ENCODE data around the gene FBXL4.

The FBXL4 gene

DNA sequence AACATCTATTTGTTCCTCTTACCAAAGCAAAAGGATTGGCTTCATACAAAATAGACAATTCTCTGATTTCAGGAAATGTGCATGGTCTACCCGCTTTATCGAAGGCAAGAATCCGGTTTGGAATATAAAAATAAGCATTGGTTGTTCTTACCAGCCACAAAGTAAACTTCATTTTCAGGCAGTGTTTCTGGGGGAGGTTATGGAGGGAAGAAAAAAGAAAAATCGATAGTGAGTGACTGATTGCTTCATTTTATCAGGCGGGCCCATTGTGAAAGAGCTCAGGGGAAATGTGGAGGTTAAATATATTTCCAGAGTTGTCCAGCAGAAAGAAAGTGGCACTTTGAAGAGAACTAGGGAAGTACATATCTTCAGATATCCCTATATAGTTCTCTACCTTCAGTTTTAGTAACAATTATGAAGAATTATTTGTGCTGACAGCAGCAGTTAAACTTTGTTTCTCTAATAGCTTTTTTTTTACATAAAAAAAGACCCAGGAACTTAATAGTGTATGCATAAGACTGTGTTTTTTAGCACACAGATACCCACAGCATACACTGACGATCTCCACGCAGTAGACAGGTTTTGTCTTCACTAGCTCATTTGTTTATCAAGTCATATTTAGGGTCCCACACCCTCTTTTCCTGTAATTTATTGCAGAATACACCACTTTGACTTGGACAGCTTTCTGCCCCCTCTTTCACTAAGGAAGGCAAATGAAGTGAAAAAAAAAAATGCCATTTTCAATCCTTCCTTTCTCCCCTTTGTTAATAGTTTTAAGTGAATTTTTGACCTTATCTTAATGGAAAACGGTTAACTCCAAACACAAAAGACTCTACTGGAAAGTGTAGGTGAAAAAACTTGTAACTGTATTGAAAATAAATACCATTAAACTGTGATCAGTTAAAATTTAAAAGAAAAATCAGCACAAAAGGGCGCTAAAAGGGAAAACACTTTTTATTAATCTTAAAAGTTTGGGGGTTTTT, 110.5 kb downstream of the FBXL4 start:
- Histone ChIP-seq H3K9ac (ENCODE audit: low read length) (no peak overlapping the region), H3K27me3 (ENCODE audit: control insufficient read depth, insufficient read depth, low read length) (peaks cover 91% of the 10 kb centered on the region), H3K27ac (ENCODE audit: low read length) (no peak overlapping the region), H3K9me3 (ENCODE audit: control insufficient read depth, low read depth, low read length) (no peaks in the 10 kb centered on the region), H3K36me3 (ENCODE audit: control insufficient read depth, low read depth, low read length) (no peaks in the 10 kb centered on the region), H3K4me3 (ENCODE audit: low read length) (peak overlapping the region; percentile 67), H3K4me1 (ENCODE audit: control insufficient read depth, low read depth, low read length) (peaks cover 34% of the 10 kb centered on the region)

DNA sequence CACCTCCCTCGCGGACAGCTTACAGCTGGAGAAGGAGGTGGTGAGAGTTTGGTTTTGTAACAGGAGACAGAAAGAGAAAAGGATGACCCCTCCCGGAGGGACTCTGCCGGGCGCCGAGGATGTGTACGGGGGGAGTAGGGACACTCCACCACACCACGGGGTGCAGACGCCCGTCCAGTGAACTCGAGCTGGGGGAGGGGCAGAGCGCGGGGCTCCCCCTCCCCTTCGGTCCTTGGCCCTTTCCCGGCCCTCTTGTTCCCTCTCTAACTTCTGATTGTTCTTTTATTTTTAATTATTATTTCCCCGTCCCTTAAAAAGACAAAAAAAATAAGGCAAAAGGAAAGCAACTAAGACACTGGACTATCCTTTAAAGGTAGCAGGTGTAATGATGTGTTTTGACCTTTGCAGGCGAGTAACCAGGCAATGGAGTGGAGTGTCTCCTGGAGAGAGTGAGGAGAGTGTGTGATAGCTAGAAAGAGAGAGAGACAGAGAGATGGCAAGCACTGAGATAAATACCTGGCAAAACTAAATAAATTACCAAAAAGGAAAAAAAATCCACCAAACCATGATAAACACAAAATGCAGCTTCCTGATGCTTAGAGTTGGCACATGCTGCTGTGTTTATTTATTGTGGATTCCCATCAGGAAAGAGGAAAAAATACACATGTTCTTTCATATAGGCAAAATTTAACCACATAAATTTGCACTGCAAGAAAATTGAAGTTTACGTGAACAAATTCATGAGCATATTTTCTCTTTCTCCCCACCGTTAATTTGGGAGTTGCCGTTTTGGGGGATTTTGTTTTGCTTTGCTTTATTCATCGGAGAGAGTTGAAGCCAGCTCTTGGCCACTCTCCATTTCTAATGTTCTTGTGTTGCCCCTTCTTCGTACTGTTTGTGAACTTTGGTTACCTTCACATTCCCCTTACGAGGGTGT, 111.5 kb downstream of the FBXL4 start:
- Histone ChIP-seq H3K9me3 (ENCODE audit: control insufficient read depth, low read depth, low read length) (no peaks in the 10 kb centered on the region), H3K27ac (ENCODE audit: low read length) (no peak overlapping the region), H3K36me3 (ENCODE audit: control insufficient read depth, low read depth, low read length) (no peaks in the 10 kb centered on the region), H3K4me3 (ENCODE audit: low read length) (peak overlapping the region; percentile 67), H3K9ac (ENCODE audit: low read length) (peak overlapping the region; percentile 25), H3K4me1 (ENCODE audit: control insufficient read depth, low read depth, low read length) (peaks cover 29% of the 10 kb centered on the region), H3K27me3 (ENCODE audit: control insufficient read depth, insufficient read depth, low read length) (peaks cover 91% of the 10 kb centered on the region)

DNA sequence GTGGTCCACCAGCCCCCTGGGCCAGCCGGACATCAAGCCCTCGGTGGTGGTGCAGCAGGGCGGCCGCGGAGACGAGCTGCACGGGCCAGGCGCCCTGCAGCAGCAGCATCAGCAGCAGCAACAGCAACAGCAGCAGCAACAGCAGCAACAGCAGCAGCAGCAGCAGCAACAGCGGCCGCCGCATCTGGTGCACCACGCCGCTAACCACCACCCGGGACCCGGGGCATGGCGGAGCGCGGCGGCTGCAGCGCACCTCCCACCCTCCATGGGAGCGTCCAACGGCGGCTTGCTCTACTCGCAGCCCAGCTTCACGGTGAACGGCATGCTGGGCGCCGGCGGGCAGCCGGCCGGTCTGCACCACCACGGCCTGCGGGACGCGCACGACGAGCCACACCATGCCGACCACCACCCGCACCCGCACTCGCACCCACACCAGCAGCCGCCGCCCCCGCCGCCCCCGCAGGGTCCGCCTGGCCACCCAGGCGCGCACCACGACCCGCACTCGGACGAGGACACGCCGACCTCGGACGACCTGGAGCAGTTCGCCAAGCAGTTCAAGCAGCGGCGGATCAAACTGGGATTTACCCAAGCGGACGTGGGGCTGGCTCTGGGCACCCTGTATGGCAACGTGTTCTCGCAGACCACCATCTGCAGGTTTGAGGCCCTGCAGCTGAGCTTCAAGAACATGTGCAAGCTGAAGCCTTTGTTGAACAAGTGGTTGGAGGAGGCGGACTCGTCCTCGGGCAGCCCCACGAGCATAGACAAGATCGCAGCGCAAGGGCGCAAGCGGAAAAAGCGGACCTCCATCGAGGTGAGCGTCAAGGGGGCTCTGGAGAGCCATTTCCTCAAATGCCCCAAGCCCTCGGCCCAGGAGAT, 112.4 kb downstream of the FBXL4 start:
- no peak overlapping the region for H3K27ac ChIP-seq (ENCODE audit: low read length)
- peaks cover 91% of the 10 kb centered on the region for H3K27me3 ChIP-seq (ENCODE audit: control insufficient read depth, insufficient read depth, low read length)
- peak overlapping the region; percentile 25 for H3K9ac ChIP-seq (ENCODE audit: low read length)
- H3K4me3 ChIP-seq (ENCODE audit: low read length): peak overlapping the region; percentile 67
- H3K36me3 ChIP-seq (ENCODE audit: control insufficient read depth, low read depth, low read length): no peaks in the 10 kb centered on the region
- no peaks in the 10 kb centered on the region for H3K9me3 ChIP-seq (ENCODE audit: control insufficient read depth, low read depth, low read length)
- H3K4me1 ChIP-seq (ENCODE audit: control insufficient read depth, low read depth, low read length): peaks cover 37% of the 10 kb centered on the region

DNA sequence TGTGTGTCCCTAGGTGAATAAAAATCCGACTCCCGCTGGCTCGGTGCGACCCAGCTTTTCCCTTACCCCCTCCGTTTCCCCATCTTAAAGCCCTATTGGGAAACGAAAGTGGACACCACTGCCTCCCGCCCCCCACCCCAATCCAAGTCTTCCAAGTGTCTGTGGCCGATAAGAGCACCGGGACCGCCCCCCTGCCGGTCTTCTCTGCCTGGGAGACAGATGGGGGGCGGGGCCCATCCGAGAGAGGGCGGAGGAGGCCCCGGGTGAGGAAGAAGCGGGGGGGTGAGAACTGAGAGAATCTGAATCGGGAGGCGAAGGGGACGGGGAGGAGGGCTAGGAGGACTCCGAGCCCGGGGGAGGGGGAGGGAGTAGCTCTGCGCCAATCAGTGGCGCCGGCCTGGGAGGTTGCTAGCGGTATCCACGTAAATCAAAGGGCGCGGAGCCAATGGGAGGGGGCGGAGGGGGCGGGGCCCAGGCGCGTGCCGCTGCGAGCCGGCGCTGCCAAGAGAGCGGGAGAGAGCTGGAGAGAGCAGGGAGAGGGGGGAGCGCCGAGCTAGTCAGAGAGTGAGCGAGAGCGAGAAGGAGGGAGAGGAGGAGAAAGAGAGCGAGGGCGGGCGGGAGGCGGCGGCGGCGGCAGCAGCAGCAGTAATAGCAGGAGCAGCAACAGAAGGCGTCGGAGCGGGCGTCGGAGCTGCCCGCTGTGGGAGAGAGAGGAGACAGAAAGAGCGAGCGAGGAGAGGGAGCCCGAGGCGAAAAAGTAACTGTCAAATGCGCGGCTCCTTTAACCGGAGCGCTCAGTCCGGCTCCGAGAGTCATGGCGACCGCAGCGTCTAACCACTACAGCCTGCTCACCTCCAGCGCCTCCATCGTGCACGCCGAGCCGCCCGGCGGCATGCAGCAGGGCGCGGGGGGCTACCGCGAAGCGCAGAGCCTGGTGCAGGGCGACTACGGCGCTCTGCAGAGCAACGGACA, 113.4 kb downstream of the FBXL4 start, which contains the start of gene POU3F2:
POU3F2 (plus strand) TSS at position 515 of the 972 bp plus-strand sequence; CDS start at position 815, 300 bp downstream.
- Histone ChIP-seq H3K27me3 (ENCODE audit: control insufficient read depth, insufficient read depth, low read length) (peaks cover 91% of the 10 kb centered on the region), H3K36me3 (ENCODE audit: control insufficient read depth, low read depth, low read length) (no peaks in the 10 kb centered on the region), H3K9me3 (ENCODE audit: control insufficient read depth, low read depth, low read length) (no peaks in the 10 kb centered on the region), H3K4me1 (ENCODE audit: control insufficient read depth, low read depth, low read length) (peaks cover 37% of the 10 kb centered on the region), H3K4me3 (ENCODE audit: low read length) (peak within 1 kb of the TSS; percentile 67), H3K9ac (ENCODE audit: low read length) (peak within 1 kb of the TSS; percentile 25), H3K27ac (ENCODE audit: low read length) (no peak within 1 kb of the TSS)

DNA sequence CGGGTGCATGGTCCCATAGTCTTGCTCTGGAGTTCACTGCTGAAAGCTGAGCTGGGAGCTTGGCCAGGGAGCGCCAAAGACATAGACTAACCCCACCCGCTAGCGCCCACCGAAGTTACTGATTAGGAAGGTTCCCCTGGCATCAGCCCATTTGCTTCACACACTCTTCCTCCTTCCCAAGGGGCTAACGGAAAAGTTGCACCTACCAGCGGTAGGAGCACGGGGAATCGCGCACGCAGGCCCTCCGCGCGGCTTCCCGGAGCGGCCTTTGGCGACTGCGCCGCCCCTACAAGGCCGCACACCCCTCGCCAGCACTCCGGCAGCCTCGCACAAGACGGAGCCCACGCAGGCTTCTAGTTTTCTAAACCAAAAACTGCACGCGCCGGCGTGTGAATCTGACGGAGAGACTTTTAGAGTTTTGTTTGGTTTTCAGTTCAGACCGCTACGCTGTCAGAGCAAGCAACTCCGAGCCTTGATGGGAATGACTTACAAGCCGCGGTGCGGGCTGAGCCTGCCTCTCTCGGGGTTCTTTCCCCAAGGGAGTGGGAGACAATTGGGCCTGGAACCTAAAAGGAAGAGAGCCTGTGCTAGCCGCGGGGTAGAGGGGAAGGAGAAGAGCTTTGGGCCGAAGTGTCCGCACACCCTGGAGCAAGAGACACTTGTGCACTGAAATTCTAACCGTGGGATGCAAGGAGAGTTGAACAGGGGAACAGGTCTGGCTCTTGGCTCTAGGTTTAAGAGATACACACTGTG, 114.3 kb downstream of the FBXL4 start:
- Histone ChIP-seq H3K27me3 (ENCODE audit: control insufficient read depth, insufficient read depth, low read length) (peaks cover 91% of the 10 kb centered on the region), H3K9ac (ENCODE audit: low read length) (no peak overlapping the region), H3K4me3 (ENCODE audit: low read length) (peak overlapping the region; percentile 60), H3K9me3 (ENCODE audit: control insufficient read depth, low read depth, low read length) (no peaks in the 10 kb centered on the region), H3K27ac (ENCODE audit: low read length) (no peak overlapping the region), H3K36me3 (ENCODE audit: control insufficient read depth, low read depth, low read length) (no peaks in the 10 kb centered on the region), H3K4me1 (ENCODE audit: control insufficient read depth, low read depth, low read length) (peaks cover 38% of the 10 kb centered on the region)

DNA sequence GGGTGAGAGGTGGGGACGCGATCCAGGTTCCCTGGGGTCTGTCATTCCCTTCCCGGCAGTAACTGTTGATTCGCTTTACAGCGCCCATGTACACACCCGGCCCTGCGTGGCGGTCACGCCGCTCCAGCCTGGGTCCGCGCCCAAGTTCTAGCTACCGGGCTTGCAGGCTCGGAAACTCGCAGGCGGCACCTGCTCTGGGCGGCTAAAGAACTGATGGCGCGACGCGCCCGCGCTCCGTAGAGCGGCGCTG, 114.8 kb downstream of the FBXL4 start:
- H3K27ac ChIP-seq (ENCODE audit: low read length): no peak overlapping the region
- no peaks in the 10 kb centered on the region for H3K36me3 ChIP-seq (ENCODE audit: control insufficient read depth, low read depth, low read length)
- H3K4me1 ChIP-seq (ENCODE audit: control insufficient read depth, low read depth, low read length): peaks cover 43% of the 10 kb centered on the region
- peak overlapping the region; percentile 60 for H3K4me3 ChIP-seq (ENCODE audit: low read length)
- H3K9me3 ChIP-seq (ENCODE audit: control insufficient read depth, low read depth, low read length): no peaks in the 10 kb centered on the region
- H3K27me3 ChIP-seq (ENCODE audit: control insufficient read depth, insufficient read depth, low read length): peaks cover 91% of the 10 kb centered on the region
- no peak overlapping the region for H3K9ac ChIP-seq (ENCODE audit: low read length)

DNA sequence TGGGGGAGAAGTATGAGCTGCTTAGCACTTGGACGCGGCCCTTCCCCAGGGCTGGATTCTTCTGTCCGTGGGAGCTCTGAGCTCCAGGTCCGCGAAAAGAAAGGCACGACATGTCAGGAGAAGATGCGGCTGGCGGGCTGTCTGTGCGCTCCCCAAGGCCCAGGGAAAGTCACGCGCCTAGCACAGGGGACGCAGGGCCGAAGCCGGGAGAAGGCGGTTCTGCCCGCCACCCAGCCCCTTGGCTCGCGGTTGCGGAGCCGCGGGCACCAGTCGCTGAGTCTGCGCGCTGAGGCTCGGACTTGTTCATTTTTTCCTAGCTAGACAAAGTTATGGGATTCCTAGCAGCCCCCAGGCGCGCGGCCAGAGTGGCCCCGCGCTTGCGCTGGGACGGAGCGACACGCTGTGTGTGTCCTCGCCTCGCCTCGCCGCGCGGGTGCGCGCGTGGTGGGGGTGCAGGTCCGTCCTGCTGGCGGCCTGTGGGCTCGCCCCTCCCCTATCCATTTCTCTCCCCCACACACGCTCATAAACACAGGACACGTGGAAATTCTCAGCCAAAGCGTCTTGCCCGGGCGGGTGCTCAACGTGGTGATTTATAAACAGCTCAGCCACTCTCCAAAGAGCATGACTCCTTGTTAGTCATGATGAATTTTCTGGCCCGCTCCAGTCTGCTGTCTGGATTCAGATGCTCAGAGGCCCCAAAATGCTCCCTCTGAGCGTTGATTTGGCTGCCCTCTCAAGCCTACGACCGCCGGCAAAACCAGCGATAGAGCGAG, 115.3 kb downstream of the FBXL4 start:
- H3K27me3 ChIP-seq (ENCODE audit: control insufficient read depth, insufficient read depth, low read length): peaks cover 91% of the 10 kb centered on the region
- H3K9me3 ChIP-seq (ENCODE audit: control insufficient read depth, low read depth, low read length): no peaks in the 10 kb centered on the region
- H3K4me3 ChIP-seq (ENCODE audit: low read length): peak overlapping the region; percentile 60
- no peaks in the 10 kb centered on the region for H3K36me3 ChIP-seq (ENCODE audit: control insufficient read depth, low read depth, low read length)
- peaks cover 45% of the 10 kb centered on the region for H3K4me1 ChIP-seq (ENCODE audit: control insufficient read depth, low read depth, low read length)
- no peak overlapping the region for H3K27ac ChIP-seq (ENCODE audit: low read length)
- peak overlapping the region; percentile 39 for H3K9ac ChIP-seq (ENCODE audit: low read length)

DNA sequence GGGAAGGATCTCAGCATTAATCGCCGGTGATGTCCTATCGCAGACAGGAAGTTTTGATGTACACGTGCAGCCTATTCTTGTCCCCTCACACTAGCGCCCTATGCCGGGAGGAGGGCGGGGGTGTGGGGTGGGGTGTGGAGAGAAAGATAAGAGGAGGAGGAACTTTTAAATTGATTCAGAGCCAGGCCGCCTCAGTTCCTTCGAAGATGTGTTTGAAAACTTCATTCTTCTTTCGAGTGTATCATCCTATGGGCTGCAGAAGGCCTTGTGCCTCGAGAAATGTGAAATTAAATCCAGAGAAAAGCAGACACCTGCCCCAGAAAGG, 115.8 kb downstream of the FBXL4 start:
- H3K4me1 ChIP-seq (ENCODE audit: control insufficient read depth, low read depth, low read length): peaks cover 40% of the 10 kb centered on the region
- H3K36me3 ChIP-seq (ENCODE audit: control insufficient read depth, low read depth, low read length): no peaks in the 10 kb centered on the region
- H3K27me3 ChIP-seq (ENCODE audit: control insufficient read depth, insufficient read depth, low read length): peaks cover 91% of the 10 kb centered on the region
- H3K4me3 ChIP-seq (ENCODE audit: low read length): peak overlapping the region; percentile 60
- no peaks in the 10 kb centered on the region for H3K9me3 ChIP-seq (ENCODE audit: control insufficient read depth, low read depth, low read length)
- H3K9ac ChIP-seq (ENCODE audit: low read length): peak overlapping the region; percentile 39
- H3K27ac ChIP-seq (ENCODE audit: low read length): no peak overlapping the region

DNA sequence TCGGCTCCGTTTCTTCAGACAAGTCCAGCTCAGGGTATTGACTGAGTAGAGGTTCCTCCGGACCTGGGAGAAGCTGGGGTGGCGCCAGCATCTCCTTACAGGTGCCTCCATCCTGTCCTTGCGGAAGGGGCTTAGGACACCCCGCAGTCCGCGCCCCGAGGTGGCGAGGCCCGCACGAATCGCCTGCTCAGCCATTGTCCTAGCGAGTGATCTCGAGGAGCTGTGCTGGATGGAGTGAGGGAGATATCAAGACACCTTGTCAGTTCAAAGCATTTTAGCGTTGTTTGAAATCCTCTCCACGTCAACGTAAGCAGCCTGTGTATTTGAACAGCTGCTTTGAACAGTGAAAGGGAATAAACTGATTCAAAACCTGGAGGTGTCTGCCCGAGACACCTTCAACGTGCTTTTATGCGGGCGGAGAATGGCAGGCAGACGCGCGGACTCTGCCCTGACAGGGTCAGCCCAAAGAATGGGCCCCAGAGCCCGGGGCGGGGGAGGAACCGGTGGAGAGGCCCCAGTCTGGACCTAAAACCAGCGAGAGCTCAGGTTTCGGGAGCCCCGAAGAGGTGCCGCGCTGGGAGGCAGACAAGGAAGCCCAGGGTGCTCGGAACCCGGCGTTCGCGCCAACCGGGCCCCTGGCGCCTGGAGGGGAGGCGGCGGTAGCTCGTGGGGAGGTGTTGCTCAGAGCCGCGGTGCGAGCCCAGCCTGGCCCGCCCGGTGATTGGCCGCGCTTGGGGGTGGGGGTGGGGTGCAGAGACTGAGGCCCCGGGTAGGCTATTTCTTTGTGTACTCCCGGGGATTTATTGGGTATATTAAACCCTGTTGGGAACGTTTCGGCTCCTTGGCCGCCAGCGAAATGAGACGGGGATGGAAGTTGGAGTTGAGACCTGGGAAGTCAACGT, 116.4 kb downstream of the FBXL4 start:
- no peaks in the 10 kb centered on the region for H3K9me3 ChIP-seq (ENCODE audit: control insufficient read depth, low read depth, low read length)
- H3K36me3 ChIP-seq (ENCODE audit: control insufficient read depth, low read depth, low read length): no peaks in the 10 kb centered on the region
- peaks cover 91% of the 10 kb centered on the region for H3K27me3 ChIP-seq (ENCODE audit: control insufficient read depth, insufficient read depth, low read length)
- peaks cover 37% of the 10 kb centered on the region for H3K4me1 ChIP-seq (ENCODE audit: control insufficient read depth, low read depth, low read length)
- peak overlapping the region; percentile 60 for H3K4me3 ChIP-seq (ENCODE audit: low read length)
- H3K27ac ChIP-seq (ENCODE audit: low read length): no peak overlapping the region
- no peak overlapping the region for H3K9ac ChIP-seq (ENCODE audit: low read length)
